Right atrium auricular region (tissue), 2 donors: ENCODE results near the gene ADCY2. TPM values are rescaled to one million over a fixed set of nuclear protein-coding genes. Genes with fewer than 3 reads are reported as not detected.

Experiments used
- DNase-seq: peaks from one replicate; pipeline ENCODE4 v3.0.0-alpha.2; 2019; ENCODE audit warnings: low spot score
- H3K27ac ChIP-seq, 2 donors: fragments of 200-600 bp; sonication (generic); 1 replicate in 1 of 2; 2 replicates in 1 of 2; pipeline ENCODE4 v1.5.1; 2016 to 2019
- H3K27me3 ChIP-seq, 2 donors: fragments of 200-600 bp; sonication (generic); one replicate each; pipeline versions ENCODE4 v1.5.1 to v1.6.0; 2017 to 2019
- H3K36me3 ChIP-seq: fragments of 200-600 bp; sonication (generic); one replicate; pipeline ENCODE4 v1.5.1; 2016
- H3K4me1 ChIP-seq, 2 donors: fragments of 200-600 bp; sonication (generic); one replicate each; pipeline versions ENCODE4 v1.5.1 to v1.6.0; 2017 to 2019
- H3K4me3 ChIP-seq, 2 donors: fragments of 200-600 bp; sonication (generic); 1 replicate in 1 of 2; 2 replicates in 1 of 2; pipeline ENCODE4 v1.5.1; 2017 to 2019; ENCODE audit warnings: mild to moderate bottlenecking in 1 of 2, moderate library complexity in 1 of 2
- H3K9me3 ChIP-seq, 2 donors: fragments of 200-600 bp; sonication (generic); one replicate each; pipeline ENCODE4 v1.5.1; 2019
- total RNA-seq, 2 donors: library from RNA; depleted of rRNA; stranded (reverse); fragments of >200 nt; gene quantifications; one replicate each; pipeline ENCODE4 v1.1.0, GENCODE V29; 2016
- TF ChIP-seq, protein P1 (sequence below), 2 donors: fragments of 200-600 bp; sonication (generic); IDR thresholded peaks; one replicate each; pipeline ENCODE4 v1.5.1; 2019; ENCODE audit warnings: antibody characterized with exemption in 2 of 2

ADCY2 gene
- total RNA-seq, 2 donors from 2014 or later, result 3.3 TPM; not detected in 1

DNA sequence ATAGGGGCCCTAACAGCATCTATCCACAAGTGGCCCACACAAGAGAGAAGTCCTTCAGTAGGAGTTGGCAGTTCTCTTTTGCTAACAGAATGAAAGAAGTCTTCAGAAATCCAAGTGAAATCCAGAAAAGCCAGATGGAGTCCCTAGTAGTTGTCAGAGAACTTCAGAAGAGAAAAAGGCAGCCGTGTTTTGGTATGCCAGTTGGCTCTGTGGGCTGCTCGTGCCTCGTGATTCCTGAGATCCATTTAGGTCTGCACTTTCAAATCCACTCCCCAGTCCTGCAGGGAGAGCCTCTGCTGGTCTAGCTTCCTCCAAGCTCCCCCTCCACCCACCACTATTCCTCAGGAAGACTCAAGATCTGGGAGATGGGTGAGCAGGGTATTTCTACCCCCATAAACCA, 386.0 kb downstream of the ADCY2 start:
- H3K27ac ChIP-seq, result no peak overlapping the region
- H3K4me1 ChIP-seq, result no peaks in the 10 kb centered on the region
- H3K9me3 ChIP-seq, result no peaks in the 10 kb centered on the region
- H3K36me3 ChIP-seq, result no peaks in the 10 kb centered on the region
- DNase-seq, result no peak
- H3K27me3 ChIP-seq, result no peaks in the 10 kb centered on the region
- no peak overlapping the region for H3K4me3 ChIP-seq
- TF ChIP-seq, protein P1, sequence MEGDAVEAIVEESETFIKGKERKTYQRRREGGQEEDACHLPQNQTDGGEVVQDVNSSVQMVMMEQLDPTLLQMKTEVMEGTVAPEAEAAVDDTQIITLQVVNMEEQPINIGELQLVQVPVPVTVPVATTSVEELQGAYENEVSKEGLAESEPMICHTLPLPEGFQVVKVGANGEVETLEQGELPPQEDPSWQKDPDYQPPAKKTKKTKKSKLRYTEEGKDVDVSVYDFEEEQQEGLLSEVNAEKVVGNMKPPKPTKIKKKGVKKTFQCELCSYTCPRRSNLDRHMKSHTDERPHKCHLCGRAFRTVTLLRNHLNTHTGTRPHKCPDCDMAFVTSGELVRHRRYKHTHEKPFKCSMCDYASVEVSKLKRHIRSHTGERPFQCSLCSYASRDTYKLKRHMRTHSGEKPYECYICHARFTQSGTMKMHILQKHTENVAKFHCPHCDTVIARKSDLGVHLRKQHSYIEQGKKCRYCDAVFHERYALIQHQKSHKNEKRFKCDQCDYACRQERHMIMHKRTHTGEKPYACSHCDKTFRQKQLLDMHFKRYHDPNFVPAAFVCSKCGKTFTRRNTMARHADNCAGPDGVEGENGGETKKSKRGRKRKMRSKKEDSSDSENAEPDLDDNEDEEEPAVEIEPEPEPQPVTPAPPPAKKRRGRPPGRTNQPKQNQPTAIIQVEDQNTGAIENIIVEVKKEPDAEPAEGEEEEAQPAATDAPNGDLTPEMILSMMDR (IDR thresholded peaks at IDR 0.05), result no peak

DNA sequence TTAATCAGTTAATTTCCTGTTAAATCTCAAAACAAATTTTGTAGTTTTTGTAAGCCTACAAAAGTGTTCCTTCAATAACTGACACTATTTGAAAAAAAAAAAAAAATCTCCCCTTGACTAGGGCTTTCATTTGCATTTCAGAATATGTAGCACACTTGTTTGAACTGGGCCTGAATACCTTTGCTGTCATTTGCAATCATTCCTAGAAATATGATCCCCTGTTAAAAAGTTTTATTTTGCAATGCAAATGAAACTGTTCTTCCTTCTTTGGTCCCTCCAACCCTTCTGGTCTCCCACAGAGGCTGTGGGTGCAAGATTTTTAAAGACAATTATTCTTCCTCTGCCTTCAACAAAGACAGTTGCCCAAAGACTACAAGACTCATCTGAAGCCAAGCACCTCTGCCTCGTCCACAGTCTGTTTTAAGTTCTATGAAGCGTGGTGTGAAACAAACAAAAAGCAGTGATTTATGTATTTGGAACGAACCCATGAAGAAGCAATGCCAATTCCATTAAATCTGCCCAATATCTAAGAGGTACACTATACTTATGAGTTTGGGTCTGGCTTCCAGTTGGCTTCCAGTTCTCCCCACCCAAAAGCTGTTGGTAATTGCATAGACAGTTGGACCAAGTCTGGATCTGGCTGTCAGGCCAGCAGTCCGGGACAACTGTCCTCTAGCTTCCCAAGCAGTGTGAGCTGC, 388.9 kb downstream of the ADCY2 start:
- no peak for DNase-seq
- Histone ChIP-seq H3K27me3 (no peaks in the 10 kb centered on the region), H3K27ac (no peak overlapping the region), H3K9me3 (no peaks in the 10 kb centered on the region), H3K4me3 (no peak overlapping the region), H3K36me3 (no peaks in the 10 kb centered on the region), H3K4me1 (no peaks in the 10 kb centered on the region)
- TF ChIP-seq, protein P1 (IDR thresholded peaks at IDR 0.05), result no peak

DNA sequence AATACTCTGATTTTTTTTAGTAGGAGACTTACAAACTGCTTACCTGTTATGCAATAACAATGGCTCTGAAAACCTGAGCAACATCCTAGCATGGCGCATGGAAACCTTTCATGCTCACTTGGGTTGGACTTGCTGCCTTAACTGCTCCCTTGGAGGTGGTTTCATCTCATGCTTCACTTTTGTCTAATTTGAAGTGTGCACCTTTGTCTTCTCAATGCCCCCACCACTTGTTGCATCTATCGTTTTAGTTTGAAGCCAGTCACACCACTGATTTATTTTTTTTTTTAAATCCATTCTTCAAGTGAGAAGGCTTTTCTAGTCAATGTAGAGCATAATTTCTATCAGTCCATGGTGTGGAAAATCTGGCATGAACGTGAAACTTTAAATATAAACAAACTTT, 391.8 kb downstream of the ADCY2 start:
- Histone ChIP-seq H3K36me3 (no peaks in the 10 kb centered on the region), H3K27me3 (no peaks in the 10 kb centered on the region), H3K4me1 (no peaks in the 10 kb centered on the region), H3K4me3 (no peak overlapping the region), H3K27ac (no peak overlapping the region), H3K9me3 (no peaks in the 10 kb centered on the region)
- DNase-seq, result no peak
- TF ChIP-seq, protein P1 (IDR thresholded peaks at IDR 0.05), result no peak

DNA sequence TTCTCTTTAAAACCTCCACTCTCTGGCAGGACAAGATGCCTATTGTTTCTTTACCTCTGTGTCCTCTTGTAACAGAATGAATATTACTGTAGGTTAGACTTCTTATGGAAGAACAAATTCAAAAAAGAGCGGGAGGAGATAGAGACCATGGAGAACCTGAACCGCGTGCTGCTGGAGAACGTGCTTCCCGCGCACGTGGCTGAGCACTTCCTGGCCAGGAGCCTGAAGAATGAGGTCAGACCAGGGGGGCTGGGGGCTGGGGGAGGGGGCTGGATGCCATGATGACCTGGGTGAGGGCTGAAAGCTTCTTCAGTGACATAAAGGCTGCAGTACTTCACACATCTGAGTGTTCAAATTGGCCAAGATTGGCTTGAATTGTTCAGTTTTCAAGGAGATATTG, 393.6 kb downstream of the ADCY2 start:
- Histone ChIP-seq H3K27ac (no peak overlapping the region), H3K4me3 (no peak overlapping the region), H3K9me3 (no peaks in the 10 kb centered on the region), H3K27me3 (no peaks in the 10 kb centered on the region), H3K36me3 (no peaks in the 10 kb centered on the region), H3K4me1 (no peaks in the 10 kb centered on the region)
- no peak for DNase-seq
- TF ChIP-seq, protein P1 (IDR thresholded peaks at IDR 0.05), result no peak

DNA sequence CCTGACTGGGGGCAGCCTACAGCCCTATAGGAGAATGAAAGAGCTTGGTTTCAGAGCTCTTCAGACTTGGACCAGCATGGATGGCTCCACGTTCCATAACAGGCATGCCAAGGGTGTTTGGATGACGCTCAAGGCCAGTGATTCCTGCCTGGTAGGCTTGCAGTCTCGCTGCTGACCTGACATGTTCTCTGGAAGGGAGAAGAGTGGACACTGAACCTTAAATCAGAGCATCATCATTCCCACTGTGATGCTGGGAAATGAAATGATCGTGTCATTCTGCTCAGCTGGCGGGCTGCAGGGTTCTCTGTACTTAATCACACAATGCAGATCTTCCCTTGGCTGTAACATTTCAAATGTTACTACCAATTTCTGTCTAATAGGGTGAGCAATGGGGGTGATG, 398.0 kb downstream of the ADCY2 start:
- DNase-seq, result no peak

More for the DNA sequence above, 398.0 kb downstream of the ADCY2 start:
- H3K9me3 ChIP-seq, result no peaks in the 10 kb centered on the region
- TF ChIP-seq, protein P1 (IDR thresholded peaks at IDR 0.05), result no peak
- no peak overlapping the region for H3K4me3 ChIP-seq
- H3K4me1 ChIP-seq, result no peaks in the 10 kb centered on the region
- H3K27me3 ChIP-seq, result no peaks in the 10 kb centered on the region
- no peaks in the 10 kb centered on the region for H3K36me3 ChIP-seq
- no peak overlapping the region for H3K27ac ChIP-seq
